Mucosa of gallbladder (tissue), 1 donor: ENCODE measurements around the gene HBP1. TPM values are rescaled to one million over a fixed set of nuclear protein-coding genes. Genes with fewer than 3 reads are reported as not detected.
"Not testable (repeated sequence)": the region's sequence is repeated elsewhere in the genome, so short reads cannot be mapped to it uniquely, and the experiment has no call there.

Experiments
- DNase-seq: peaks from one replicate; pipeline ENCODE4 v3.0.0-alpha.2; 2020; ENCODE audit warnings: low spot score
- total RNA-seq: library from RNA; stranded (reverse); gene quantifications from one replicate; pipeline ENCODE4 v1.2.1, GENCODE V29; 2021
- donor health status: DM: no; HTN: no; CAD: no.

The HBP1 gene
- total RNA-seq: 67.5 TPM

DNA sequence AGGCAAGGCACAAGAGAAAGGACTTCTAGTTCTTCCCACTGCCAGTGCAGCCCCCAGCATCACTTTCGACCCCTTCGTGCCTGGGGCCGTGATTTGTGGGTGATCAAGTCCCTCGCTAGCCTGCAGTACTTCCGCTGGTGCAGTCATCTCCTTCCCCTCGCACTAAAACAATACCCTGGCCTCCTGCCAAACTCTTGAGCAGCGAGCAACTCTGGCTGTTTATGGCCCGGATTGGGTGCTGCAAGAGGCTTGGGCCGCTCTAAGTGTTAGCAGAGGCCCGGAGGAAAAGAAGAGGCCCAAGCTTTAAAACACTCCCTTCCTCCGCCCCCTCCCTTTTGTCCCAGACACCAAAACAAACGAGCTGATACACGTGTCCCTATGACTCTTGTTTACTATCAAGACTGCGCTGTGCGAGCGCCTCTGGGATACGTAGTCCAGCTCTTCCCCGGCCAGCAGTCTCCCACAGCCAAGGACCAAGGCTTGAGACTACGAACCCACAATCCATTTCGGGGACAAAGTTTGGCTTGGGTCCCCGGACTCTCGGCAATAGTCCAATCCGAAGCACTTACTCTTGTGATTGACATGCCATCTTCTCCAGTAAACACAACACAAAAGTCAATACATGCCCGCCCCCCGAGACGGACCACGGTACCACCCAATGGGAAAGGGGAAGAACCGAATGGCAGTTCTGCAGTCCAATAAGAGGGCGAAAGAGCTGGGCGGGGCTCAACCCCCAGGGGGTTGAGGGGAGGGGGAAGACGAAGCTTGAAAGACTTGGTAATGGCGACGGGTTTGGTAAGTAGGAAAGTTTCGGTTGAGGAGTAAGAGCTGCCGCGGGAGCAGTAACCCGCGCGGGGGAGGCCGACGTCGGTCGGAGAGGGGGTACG lies at the start of gene HBP1:
Gene HBP1 (plus strand): TSS at position 771 of the 887 bp plus-strand sequence. CDS start 10,891 bp downstream, outside the sequence.
- peak; percentile 100 for DNase-seq

DNA sequence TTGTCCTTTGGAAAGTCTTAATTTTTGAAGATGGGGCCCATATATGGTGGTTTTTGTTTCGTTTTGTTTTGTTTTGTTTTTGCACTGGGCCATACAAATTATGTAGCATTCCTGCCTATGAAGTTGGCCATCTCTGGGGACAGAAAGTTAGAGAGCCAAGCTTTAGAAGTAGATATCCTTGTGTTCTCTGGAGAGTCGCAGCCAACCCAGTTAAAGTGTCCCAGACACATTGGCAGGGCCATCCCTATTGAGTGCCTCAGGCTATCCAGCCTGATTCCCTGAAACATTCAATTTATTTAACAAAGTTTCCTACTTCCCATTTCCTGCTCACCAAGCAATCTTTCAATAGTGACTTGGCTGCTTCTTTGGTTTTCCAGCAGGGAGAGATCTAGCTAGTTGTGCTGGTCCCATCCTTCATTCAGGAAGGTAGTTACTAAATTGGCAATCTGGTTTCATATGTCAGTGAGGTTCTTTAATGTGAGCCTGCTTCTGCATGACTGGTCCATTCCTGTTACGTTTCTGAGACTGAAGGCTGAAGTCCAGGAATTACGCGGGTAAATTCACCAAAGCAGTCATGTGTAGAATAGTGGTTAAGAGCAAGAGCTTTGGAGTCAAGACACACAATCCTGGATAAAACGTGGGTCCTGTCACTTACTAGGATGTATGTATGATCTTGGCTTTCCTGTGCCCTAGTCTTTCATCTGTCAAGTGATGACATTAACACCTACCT lies 49.3 kb upstream of the HBP1 start:
- DNase-seq: no peak

DNA sequence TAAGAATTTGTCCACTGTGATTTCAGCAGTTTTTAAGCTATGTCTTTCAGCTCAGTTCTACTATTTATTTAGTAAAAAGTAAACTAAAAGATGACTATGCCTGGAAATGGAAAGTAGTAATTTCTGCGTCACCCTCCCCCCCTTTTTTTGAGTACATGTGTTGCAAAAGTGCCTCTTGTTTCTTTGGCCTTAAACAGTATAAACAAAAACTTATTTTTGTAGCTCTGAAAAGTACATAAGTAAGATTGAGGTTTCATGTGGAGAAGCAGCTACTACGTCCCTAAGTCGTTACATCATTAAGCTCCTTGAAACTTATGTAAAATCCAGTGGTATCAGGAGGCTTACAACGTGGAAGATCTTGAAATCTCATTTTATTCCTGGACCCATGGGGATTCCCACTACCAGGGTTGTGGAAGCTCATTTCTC lies 46.3 kb upstream of the HBP1 start:
- peak; percentile 33 for DNase-seq

DNA sequence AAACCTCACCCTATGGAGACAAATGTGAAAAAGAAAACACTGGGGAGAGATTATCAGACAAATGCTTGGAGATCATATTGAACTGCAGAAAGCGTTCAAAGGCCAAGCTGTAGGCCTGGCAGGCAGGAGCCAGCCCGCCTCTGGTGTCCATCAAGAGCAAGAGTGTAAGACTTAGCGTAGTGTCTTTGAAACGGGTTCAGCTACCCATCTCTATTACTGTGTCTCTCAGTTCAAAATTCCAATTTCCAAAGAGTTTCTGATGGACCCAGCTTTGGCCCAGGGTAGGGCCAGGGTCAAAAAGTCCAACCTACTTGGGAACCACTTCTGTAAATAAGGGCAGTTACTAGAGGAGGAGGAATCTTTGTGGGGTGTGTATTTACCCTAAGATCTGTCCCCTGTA lies 45.4 kb upstream of the HBP1 start:
- no peak for DNase-seq

DNA sequence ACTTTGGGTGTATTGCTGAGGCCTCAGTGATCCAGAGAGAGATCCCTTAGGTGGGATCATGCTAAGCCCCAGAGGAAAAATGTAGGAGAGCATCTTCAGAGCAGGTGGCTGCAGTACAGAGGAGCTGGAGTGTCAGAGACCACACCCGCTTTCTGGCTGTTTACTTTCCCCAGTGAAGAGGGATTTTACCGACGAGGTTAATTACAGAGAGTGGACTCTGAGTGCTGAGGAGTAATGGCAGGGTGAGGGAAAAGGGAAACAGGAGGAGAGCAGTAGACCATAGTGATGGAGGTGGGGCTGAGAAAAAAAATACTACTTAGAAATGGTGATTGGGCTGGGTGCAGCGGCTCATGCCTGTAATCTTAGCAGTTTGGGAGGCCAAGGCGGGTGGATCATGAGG lies 43.3 kb upstream of the HBP1 start:
- no peak for DNase-seq

DNA sequence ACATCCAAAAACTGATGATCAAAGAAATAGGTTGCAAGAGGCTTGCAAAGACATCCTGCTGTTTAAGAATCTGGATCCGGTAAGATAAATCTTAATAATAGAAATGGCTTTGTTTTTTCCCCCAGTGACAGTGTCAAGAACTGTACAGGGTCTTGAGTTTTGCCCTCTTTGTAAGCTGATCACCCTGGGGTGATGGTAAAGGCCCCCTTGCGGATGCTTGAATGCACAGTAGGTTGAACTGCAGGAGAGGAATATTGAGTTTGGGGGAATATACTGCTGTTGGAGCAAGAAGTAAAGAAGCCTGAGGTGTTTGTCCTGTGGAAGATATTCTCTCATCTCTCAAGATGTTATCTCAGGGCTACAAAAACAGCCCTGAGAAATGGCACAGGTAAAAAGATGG lies 40.6 kb upstream of the HBP1 start:
- DNase-seq: no peak

DNA sequence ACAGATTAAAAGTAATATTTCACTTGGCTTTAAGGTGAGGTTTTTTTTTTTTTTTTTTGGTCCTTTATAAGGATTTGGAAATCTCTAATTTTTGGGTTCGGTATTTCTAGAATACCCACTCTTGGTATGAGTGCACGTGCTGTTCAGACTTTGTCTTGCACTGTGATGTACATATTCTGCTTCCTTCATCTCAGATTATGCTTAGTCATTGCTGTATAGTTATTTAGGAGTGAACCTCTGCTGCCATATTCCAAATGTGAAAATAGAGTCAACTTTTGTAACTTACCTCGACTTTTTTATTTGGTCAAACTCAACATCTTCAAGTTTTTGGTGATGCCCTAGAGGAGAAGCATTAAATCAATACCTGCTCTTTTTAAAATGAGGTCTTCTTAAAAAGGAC lies 40.1 kb upstream of the HBP1 start:
- DNase-seq: no peak

- no peak for DNase-seq
These were observed 38.1 kb upstream of the HBP1 start for GRCh38 chr7:107130487-107131220.

DNA sequence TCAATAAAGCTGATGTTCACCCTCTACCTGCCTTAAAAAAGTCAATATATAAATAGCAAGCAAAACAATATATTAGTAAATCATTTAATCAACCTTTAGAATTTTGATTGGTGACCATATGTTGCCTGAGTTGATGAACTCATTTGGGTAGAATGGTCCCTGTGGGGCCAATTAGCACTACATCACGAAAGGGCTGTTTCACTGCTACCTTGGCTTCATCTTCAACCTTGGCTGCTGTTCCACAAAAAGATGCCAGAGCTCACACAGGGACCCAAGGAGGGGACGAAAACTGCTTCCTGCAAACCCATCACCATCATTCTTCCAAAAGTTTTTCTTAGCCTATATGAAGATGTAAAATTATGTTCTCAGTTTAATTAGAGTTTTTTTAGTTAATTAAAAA lies 35.4 kb upstream of the HBP1 start:
- no peak for DNase-seq

GRCh38 chr7:107138696-107139420 lies 29.9 kb upstream of the HBP1 start:
- no peak for DNase-seq

DNA sequence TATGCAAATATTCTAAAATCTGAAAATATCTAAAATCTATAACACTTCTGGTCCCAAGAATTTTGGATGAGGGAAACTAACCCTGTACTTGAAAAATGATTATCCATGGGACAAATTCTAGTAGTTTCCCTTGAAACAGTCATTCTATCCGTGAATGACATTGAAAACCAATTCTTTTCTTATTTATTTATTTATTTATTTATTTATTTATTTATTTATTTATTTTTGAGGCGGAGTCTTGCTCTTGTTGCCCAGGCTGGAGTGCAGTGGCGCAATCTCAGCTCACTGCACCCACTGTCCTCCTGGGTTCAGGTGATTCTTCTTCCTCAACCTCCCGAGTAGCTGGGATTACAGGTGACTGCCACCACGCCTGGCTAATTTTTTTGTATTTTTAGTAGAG lies 24.9 kb upstream of the HBP1 start:
- not testable (repeated sequence) for DNase-seq

GRCh38 chr7:107145067-107145838 lies 23.6 kb upstream of the HBP1 start:
- no peak for DNase-seq

DNA sequence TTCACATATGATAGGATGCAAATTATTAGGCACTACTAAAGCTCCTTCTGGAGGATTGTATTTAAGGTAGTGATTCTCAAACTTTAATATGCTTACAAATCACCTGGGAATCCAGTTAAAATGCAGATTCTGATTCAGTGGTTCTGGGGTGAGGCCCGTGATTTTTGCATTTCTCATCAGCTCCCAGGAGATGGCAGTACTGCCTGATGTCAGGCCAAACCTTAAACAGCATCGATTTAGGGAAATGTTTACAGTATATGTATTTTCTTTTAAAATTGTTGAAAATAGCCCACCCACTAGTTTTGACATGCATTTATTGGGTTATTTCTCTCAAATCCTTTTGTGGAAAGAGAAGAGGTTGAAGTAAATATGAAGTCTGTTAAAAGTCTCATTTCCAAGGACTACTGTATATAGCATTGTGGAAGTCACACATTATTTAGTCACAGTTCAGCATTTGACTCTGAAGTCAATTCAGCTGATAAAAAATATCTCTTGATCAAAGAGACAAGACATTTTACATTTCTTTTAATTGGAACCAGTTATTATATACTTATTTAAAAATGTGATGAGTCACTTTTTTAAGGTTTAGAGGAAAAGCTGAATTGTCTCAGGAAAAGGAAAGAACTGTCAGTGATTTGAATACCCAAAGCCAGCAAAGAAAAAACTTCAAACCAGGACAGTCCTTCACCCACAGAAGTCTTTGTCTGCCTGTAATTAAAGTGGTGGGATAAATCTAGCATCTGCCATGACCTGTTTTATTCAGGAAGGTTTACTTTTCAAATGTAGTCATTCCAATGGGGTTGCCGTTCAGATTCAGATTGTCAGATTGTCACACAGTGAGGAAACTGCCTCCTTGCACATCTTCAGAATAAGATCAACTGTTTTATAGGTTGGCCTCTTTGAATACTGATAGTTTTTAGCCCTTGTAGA lies 21.1 kb upstream of the HBP1 start:
- no peak for DNase-seq

- DNase-seq: no peak
These were observed 20.1 kb upstream of the HBP1 start for GRCh38 chr7:107148721-107149120.

- DNase-seq: no peak
These were observed 18.9 kb upstream of the HBP1 start for GRCh38 chr7:107149863-107150262.

DNA sequence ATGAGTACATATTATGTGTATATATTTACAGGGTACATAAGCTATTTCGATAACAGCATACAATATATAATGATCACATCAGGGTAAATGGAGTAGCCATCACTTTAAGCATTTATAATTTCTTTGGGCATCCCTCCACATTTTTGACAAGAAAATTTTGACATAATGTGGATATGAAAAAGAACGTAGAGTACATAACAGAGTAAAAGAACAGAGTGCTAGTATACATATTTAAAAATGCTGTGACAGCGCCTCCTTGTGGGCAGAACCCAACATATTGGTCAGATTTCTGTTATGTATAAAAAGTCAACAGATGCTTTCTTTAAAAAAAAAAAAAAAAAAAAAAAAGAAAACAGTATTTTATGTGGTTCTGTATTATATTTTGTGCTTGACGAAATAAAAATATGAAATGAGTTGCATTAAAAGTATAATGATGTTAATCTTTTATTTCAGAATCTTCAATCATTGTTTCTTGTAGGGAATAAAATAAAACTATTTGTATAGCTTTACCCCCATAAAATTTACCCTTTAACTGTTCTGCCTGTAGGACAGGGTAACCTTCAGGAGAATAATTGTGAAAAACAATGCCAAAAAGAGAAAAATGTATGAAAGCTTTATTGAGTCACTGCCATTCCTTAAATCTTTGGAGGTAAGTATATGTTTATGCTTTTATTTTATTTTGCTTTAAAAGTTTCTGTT lies 18.3 kb upstream of the HBP1 start:
- DNase-seq: peak; percentile 84

DNA sequence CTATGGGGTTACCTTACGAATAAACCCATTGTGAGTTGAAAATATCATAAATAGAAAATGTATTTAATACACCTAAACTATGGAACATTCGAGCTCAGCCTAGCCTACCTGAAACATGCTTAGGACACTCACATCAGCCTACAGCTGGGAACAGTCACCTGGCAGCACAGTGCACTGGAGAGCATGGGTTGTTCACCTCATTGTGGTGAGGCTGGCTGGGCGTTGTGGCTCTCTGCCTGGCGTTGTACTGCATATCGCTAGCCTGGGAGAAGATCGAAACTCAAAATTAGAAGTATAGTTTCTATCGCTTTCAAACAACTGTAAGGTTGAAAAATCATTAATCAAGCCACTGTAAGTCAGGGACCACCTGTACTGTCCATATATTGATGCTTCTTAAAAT lies 17.3 kb upstream of the HBP1 start:
- no peak for DNase-seq

DNA sequence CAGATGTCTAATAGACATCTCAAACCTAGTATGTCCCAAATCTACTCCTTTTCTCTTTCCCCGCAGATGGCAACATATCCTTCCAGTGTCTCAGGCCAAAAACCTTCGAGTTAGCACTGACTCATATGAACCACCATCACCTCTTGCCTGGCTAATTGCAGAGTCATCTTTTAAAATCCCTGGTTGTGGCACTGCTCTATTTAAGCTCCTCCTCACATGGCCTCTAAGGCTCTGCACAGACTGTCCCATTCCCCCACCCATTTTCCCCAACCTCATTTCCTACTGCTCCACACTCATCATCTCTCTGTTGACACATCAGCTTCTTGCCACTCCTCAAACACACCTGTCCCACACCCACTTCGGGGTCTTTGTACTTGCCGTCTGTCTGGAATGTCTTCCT lies 16.8 kb upstream of the HBP1 start:
- no peak for DNase-seq

- DNase-seq: no peak
These were observed 14.0 kb upstream of the HBP1 start for GRCh38 chr7:107154826-107155225.
